GM19438 (cell line): ENCODE data around the gene NUBP1.
"Not testable (repeated sequence)": the region's sequence is repeated elsewhere in the genome, so short reads cannot be mapped to it uniquely, and the experiment has no call there.

Experiments used
- ATAC-seq: cut with Tn5 transposase; IDR thresholded peaks from one replicate; pipeline ENCODE4 v1.9.1; 2021; ENCODE audit warnings: low read depth; ENCODE audit not compliant: unreplicated experiment

NUBP1 gene

DNA sequence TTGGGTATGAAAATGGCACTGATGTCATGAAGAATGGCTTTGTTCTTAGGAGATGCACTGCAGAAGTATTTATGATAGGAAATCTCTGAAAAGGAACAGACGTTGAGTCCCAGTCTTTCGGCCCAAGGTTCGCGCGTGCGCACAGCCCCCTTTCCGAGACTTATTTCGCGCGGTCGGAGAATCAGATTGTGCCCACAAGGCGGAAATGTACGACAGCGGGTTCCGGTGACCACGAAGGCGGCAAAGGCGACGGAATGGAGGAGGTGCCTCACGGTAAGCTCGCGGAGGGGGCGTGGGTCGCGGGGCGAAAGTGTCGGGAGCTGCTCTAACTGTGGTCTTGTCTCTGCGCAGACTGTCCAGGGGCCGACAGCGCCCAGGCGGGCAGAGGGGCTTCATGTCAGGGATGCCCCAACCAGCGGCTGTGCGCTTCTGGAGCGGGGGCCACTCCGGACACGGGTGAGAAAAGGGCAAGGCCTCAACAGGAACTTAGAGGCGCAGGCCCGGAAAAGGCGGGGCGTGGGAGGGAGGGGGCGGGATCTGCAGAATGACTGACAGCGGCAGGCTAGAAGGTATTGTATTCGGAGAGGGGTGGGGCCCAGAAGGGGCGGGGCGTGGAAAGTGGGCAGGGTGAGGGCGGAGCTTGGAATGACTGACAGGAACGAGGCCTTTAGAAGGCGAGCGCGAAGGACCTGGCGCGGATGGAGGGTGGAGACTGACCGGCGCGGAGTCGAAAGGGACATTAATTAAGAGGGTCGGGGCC, at the start of gene NUBP1:
TSS of gene NUBP1 (plus strand) at position 233 of the 760 bp plus-strand sequence. CDS start at position 255, 22 bp downstream.
- peak; percentile 68 for ATAC-seq

- ATAC-seq, result no peak
These were observed 49.8 kb upstream of the NUBP1 start for GRCh38 chr16:10693889-10694288.

GRCh38 chr16:10694306-10694705, 49.3 kb upstream of the NUBP1 start:
- ATAC-seq, result no peak

DNA sequence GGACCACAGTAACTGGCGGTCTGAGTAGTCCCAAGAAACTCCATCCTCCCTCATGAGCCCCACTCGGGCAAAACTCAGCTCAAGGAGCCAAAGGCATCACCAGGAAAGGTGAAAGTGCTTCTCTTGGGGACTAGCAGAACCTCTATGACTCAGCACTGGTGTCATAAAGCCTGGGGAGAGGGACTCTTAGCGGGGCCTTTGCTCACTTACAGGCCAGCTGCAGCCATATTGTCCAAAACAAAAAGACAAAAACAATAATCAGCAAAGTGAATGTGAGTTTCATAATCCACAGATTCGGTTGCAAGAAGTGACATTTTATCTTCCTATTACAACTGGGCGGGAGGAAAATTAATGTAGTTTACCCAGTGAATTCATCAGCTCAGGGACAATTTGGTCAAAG, 48.8 kb upstream of the NUBP1 start, which contains the start of gene TEKT5:
TSS of gene TEKT5 (minus strand) at position 101 of the 400 bp plus-strand sequence. CDS start at position 44, 57 bp downstream.
- ATAC-seq, result no peak

- ATAC-seq, result no peak
These were observed 43.9 kb upstream of the NUBP1 start for GRCh38 chr16:10699756-10700155.

DNA sequence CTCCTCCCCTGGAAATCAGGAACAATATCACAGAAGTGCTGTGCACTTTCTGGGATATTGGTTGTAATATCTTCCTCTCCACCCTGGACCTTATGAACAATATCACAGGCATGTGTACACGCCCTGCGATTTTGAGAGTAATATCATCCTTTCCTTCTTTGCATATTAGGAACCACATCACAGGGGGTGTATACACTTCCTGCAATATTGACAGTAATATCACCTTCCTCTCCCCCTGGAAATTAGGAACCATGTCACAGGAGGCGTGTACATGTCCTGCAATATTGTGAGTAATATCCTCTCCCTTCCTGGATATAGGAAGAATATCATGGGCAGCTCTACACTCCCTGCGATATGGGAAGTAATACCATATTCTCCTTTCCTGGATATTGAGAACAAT, 34.7 kb upstream of the NUBP1 start:
- no peak for ATAC-seq

DNA sequence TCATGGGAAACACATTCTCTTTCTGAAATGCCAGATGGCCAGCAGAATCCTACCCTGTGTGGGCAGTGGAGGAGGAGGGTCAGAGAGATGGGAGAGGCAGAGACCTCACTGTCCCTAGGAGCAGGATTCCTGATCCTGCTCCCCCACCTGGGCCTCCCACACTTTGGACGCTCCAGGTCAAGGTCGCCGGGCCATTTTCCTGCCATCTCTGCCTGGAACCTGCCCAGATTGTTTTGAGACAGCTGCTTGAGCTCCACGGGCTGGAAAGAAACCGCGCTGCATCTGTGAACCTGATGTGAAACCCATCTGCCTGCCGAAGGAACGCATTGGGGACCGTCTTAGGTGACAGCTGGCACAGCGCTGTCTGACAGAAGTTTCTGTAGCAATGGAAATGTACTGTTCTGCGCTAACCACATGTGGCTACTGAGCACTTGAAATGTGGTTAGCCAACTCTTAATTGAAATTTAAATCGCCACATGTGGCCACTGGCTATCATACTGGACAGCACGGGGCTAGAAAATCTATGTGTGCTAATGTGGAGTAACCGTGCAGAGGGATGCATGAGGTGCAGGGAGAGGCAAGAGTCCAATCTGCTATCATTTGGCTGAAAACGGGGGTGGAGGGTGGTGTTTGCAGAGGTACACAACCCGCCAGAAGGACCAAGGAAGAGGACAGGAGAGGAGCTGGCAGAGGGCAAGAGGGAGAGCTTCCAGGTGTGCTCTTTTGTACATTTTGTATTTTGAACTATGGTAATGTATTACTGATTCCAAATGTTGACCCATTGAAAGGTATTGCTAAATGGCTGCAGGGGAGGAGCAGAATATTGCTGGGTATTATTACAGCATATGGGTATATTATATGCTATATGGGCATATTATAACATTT, 15.4 kb upstream of the NUBP1 start:
- no peak for ATAC-seq

GRCh38 chr16:10729104-10730048, 14.3 kb upstream of the NUBP1 start:
- ATAC-seq, result no peak

DNA sequence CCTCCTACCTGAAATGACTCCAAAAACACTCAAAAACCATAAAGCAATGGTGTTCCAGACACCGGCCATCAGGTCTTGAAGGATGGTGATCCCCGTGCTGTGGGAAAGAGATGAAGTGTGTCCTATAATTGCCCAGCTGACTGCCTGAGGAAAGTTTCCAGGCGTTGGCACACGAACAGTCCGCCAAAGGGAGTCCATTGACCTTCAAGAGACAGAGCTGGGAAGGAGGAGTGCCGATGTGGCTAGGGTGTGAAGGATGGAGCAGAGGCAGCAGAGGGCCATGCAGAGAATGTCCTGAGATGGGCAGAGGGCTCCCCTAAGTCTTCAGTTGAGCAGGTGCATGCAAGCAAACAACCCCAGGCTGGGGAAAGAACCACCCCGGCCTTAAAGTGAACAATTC, 11.9 kb upstream of the NUBP1 start:
- no peak for ATAC-seq

DNA sequence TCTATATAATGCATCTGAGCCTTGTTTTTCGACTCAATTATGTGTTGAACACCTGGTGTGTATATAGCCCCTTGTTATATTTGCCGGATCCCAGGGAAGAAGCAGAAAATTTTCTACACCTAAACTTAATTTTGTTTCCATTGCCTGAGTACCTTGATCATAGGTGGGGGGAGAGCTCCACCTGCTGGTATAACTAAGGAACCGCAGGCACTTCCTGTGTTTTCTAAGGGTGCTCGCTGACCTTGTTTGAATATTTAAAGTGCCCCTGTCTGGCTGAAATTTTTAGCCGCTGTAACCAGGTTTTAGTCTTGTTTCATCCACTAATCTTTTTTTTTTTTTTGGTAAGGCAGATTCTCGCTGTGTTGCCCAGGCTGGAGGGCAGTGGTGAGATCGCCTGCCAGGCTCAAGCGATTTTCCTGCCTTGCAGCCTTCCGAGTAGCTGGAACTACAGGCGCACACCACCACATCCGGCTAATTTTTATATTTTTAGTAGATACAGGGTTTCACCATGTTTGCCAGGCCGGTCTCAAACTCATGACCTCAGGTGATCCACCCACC, 6.5 kb upstream of the NUBP1 start:
- ATAC-seq, result no peak

DNA sequence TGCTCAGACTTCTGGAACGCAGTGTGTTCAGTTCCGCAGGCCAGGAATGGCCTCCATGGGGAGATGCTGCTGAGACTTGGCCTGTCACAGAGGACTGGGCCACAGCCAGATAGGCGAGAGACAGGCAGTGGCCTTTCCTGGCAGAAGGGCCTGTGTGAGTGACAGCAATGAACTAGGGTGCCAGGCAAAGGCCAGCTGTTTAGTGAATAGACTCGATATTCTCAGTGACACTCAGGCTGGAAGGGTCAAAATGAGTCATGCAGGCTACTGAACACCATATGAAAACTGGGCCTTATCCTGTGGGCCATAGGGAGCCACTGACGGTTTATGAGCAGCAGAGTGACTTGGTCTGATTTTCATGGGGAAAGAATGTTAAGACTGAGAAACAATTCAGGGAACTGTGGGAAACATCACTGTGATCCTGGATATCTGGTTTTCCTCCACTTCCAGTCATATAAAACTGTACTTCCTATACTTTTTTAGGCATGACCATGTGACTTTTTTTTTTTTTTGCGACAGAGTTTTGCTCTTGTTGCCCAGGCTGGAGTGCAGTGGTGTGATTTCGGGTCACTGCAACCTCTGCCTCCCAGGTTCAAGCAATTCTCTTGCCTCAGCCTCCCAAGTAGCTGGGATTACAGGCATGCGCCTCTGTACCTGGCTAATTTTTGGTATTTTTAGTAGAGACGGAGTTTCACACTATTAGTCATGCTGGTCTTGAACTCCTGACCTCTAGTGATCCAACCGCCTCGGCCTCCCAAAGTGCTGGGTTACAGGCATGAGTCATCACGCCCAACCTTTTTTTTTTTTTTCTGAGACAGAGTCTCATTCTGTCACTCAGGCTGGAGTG, 5.2 kb upstream of the NUBP1 start:
- peak; percentile 66 for ATAC-seq

GRCh38 chr16:10740000-10740844, 3.4 kb upstream of the NUBP1 start:
- no peak for ATAC-seq

DNA sequence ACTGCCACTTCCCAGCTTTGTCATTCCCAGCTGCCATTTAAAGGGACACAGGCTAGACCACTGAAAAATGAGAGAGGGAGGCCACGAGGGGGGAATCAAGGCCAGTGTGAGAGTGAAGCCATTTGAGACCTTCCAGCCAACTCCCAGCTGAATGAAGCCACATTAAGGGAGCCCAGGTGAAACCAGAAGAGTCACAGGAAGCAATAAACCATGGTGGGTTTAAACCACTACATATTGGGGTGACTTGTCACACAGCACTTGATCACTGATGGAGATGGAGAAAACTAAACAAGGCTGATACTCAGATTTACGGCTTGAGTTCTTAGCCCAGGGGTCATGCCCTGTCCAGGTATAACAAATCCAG, 2.8 kb upstream of the NUBP1 start:
- no peak for ATAC-seq

- ATAC-seq, result not testable (repeated sequence)
These were observed 2.4 kb upstream of the NUBP1 start for GRCh38 chr16:10741249-10741648.

GRCh38 chr16:10741844-10742243, 1.8 kb upstream of the NUBP1 start:
- ATAC-seq, result no peak

- ATAC-seq, result no peak
These were observed 424 bp upstream of the NUBP1 start for GRCh38 chr16:10743227-10743609.

GRCh38 chr16:10744370-10745030, 858 bp downstream of the NUBP1 start:
- peak; percentile 8 for ATAC-seq

GRCh38 chr16:10745841-10746240, 2.2 kb downstream of the NUBP1 start:
- no peak for ATAC-seq
